ENCODE measurements around the gene GDI2.

GDI2 gene

GRCh38 chr10:5743736-5744135 lies 69.5 kb downstream of the GDI2 start:
- DNase-seq (ENCODE audit: low read depth, low spot score): no peak

- DNase-seq (ENCODE audit: low read depth, low spot score): no peak
Observed at GRCh38 chr10:5742116-5742515, 71.1 kb downstream of the GDI2 start.

- no peak for DNase-seq (ENCODE audit: low read depth, low spot score)
Observed at GRCh38 chr10:5741276-5741675, 72.0 kb downstream of the GDI2 start.

GRCh38 chr10:5738427-5738826 lies 74.8 kb downstream of the GDI2 start:
- no peak for DNase-seq (ENCODE audit: low read depth, low spot score)

- DNase-seq (ENCODE audit: low read depth, low spot score): no peak
Observed at GRCh38 chr10:5737352-5737751, 75.9 kb downstream of the GDI2 start.

- no peak for DNase-seq (ENCODE audit: low read depth, low spot score)
Observed at GRCh38 chr10:5736591-5736990, 76.6 kb downstream of the GDI2 start.

GRCh38 chr10:5735119-5735518 lies 78.1 kb downstream of the GDI2 start:
- DNase-seq (ENCODE audit: low read depth, low spot score): no peak

GRCh38 chr10:5732141-5732540 lies 81.1 kb downstream of the GDI2 start:
- no peak for DNase-seq (ENCODE audit: low read depth, low spot score)

GRCh38 chr10:5731559-5731958 lies 81.7 kb downstream of the GDI2 start:
- DNase-seq (ENCODE audit: low read depth, low spot score): no peak

- DNase-seq (ENCODE audit: low read depth, low spot score): no peak
Observed at GRCh38 chr10:5730766-5731165, 82.5 kb downstream of the GDI2 start.

GRCh38 chr10:5723692-5724091 lies 89.5 kb downstream of the GDI2 start:
- no peak for DNase-seq (ENCODE audit: low read depth, low spot score)

GRCh38 chr10:5720182-5720581 lies 93.1 kb downstream of the GDI2 start:
- no peak for DNase-seq (ENCODE audit: low read depth, low spot score)

GRCh38 chr10:5719546-5719945 lies 93.7 kb downstream of the GDI2 start:
- no peak for DNase-seq (ENCODE audit: low read depth, low spot score)

All from smooth muscle cell of the brain vasculature (primary cell).